GM18907 (cell line): Measurements from ENCODE around the gene KCNB1.

Experiments used
- ATAC-seq: cut with Tn5 transposase; IDR thresholded peaks from one replicate; pipeline ENCODE4 v1.9.1; 2021; ENCODE audit warnings: mild to moderate bottlenecking, moderate library complexity; ENCODE audit not compliant: unreplicated experiment

KCNB1 gene

DNA sequence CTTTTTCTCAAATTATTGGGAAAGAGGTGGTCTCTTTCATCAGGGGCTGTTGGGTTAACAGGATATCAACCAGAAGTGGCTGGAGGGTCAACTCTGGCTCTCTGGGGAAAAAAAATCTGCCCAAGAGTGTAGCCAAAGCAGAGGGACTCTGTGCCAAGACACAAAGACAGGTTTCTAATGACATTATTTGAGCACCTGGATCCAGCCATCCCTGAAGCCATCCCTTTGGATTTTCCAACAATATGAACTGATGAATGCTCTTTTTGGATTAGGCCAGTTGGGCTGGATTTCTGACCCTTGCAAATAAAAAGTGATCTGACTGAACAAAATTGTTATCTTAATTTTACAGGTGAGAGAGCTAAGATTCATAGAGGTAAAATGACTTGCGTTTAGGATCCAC, 88.7 kb downstream of the KCNB1 start:
- ATAC-seq, result no peak

- no peak for ATAC-seq
Measured at GRCh38 chr20:49392745-49393144, 89.7 kb downstream of the KCNB1 start.

DNA sequence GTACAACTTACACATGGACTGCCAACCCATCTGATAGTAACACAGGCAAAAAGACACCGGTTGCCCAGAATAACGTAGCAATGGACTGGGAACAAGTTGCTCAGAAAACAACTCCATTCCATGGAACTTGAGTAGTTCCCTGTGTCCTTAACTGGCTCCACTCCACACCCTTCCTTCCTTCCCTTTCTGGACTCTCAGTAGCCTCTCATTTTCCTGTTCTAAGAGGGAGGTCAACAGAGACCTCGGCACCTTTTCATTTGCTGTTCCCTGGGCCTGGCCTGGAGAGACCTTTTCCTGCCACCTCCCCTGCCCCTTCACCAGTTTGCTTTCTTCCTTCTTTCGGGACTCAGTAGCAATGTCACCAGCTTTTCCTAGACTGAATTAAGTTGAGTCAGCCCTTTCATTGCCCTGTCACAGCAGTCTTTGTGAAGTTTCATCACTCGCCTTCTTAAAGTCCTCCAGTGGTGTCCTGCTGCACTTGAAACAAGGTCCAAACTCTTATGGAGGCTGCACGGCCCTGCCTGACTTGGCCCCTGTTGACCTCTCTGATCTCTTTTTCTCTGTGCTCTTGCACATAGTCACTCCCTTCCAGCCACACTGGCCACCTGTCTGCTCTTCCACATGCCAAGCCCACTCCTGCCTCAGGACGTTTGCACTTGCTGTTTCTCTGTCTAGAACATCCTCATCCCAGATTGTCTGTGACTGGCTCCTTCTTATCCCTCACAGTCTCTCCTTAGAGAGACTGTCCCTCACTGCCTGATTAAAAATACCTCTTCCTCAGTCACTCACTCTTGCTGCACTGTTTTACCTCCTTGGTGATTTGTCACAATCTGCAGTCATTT, 90.8 kb downstream of the KCNB1 start:
- no peak for ATAC-seq

- ATAC-seq, result no peak
Measured at GRCh38 chr20:49389854-49390253, 92.6 kb downstream of the KCNB1 start.

- ATAC-seq, result no peak
Measured at GRCh38 chr20:49388744-49389143, 93.7 kb downstream of the KCNB1 start.

GRCh38 chr20:49387581-49387939, 94.9 kb downstream of the KCNB1 start:
- ATAC-seq, result no peak

DNA sequence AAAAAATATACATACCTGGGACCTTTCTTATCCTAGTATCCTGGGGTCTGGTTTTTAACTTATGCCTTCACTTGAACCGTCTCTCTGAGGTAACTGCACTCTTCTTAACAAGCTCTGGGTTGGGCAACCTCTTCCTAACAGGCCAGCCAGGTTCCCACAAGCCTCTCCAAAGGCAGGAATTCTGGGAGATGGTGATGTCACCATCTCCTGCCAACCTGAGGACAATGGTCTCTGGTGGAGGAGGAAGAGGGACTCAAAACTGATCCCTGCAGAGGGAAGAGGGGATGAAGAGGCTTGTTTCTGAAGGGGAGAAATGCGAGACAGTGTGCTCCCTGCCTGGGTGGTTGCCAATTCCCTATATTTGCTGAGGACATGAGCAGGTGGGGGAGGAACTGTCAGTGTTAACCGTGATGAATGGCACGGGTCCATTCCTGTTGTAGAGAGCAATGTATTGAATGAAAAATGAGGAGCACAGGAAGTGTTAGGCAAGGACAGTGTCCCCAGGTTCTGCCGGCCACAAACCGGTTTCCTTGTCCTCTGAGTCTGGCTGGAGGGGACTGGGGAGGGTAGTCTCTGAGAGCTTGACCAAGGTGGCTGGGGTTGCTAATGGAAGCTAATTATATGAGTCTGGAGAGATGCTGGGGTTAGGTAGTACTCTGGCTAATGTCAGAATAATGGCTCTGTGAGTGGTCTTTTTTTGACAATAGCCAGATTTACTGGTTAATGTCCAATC, 95.5 kb downstream of the KCNB1 start:
- no peak for ATAC-seq

GRCh38 chr20:49385465-49385864, 97.0 kb downstream of the KCNB1 start:
- ATAC-seq, result no peak

GRCh38 chr20:49384437-49385434, 97.7 kb downstream of the KCNB1 start:
- ATAC-seq, result no peak

DNA sequence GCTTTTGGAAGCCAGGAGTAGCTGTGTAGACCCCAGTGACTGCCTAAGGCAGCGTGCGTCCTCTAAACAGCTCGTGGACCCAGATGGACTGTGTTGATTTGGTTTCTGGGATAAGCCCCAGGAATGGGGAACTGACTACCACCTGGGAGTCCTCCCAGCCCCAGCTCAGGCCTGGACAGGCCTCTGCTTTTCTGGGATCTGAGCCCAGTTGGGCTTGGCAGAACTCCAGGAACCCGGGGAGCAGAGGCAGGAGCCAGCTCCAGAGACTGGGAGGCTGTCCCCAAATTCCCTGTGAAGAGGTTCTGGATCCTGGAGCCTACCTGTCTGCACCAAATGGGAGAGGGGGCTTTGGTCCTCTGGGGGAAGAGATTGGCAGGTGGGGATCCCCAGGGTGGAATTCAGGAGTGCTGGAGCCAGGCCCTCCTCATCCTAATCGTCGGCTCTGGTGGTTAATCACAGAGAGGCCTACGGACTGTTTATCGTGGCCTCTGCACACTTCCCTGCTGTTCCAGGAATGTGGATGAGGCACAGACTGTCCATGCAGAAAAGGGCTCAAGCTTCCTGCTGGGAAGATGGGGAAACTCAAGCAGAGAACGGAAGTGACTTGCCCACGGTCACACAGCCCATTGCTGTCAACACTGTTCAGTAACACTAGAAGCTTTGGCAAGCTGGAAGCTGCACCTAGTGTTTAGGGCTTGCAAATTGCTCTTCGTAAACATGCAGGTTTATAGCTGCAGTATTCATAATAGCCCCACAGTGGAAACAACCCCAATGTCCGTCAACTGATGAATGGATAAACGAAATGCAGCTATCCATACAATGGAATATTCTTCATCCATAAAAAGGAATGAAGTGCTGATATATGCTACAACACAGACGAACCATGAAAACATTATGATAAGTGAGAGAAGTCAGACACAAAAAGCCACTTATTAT, 100.6 kb downstream of the KCNB1 start:
- ATAC-seq, result no peak

DNA sequence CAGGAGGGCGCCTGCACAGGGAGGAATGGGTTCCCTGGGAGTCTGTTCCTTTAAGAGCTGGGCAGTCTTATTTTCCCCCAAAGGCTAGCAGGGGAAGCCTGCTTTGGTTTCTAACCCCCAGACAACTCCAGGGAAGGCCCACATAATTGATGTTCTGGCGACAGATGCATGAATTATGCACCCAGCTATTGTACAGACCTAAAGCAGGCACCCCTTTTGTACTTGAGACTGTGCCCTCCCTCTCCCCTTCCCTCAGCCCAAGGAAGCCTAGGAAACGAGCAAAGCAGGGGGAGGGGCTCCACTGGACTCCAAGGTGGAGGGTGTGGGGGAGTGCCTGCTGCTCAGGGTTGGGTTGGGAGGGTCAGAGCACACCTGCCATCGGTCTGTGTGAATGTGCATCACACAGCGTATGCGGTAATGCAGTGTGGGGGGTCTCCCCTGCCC, 102.1 kb downstream of the KCNB1 start:
- ATAC-seq, result no peak

GRCh38 chr20:49379338-49379737, 103.1 kb downstream of the KCNB1 start:
- no peak for ATAC-seq

- no peak for ATAC-seq
Measured at GRCh38 chr20:49377326-49377725, 105.1 kb downstream of the KCNB1 start.

GRCh38 chr20:49375170-49375569, 107.3 kb downstream of the KCNB1 start:
- no peak for ATAC-seq

- no peak for ATAC-seq
Measured at GRCh38 chr20:49372095-49372734, 110.3 kb downstream of the KCNB1 start.

- no peak for ATAC-seq
Measured at GRCh38 chr20:49368596-49368995, 113.9 kb downstream of the KCNB1 start.

DNA sequence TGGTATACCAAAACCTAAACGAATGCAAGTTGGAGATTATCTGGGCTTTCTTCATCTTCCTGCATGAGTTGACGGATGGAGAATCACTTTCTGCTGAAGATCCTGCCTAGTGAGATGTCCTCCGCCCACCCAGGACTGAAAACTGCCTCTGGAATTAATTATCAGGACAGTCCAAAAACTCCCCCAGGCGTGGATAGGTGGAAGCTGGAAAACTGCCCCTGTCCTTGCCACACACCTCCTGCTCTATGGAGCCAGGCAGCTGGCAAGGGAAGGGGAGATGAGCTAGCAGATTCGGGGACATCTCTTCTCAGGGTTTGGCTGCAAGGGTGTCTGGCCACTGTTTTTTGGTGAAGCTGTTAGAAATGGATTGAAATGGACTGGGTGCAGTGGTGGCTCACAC, 115.4 kb downstream of the KCNB1 start:
- no peak for ATAC-seq

GRCh38 chr20:49366687-49367086, 115.8 kb downstream of the KCNB1 start:
- no peak for ATAC-seq

- no peak for ATAC-seq
Measured at GRCh38 chr20:49361862-49362660, 120.4 kb downstream of the KCNB1 start.
